H1 (cell line): Measurements from ENCODE around the gene RNF187.

Experiments used
- BRCA1 ChIP-seq: IDR thresholded peaks from 2 replicates; pipeline ENCODE4 v1.6.1; 2012; ENCODE audit warnings: low read depth, low read length, improper control_type of control experiment
- CHD7 ChIP-seq: fragments of 300-600 bp; sonication (generic); IDR thresholded peaks from 2 replicates; pipeline ENCODE4 v1.7.1; 2012; ENCODE audit warnings: low read length, moderate library complexity, mild to moderate bottlenecking, inconsistent platforms; ENCODE audit not compliant: insufficient replicate concordance
- EGR1 ChIP-seq: IDR thresholded peaks from 2 replicates; pipeline ENCODE4 v1.6.1; 2011; ENCODE audit warnings: low read depth, low read length, borderline replicate concordance
- JUN ChIP-seq: IDR thresholded peaks from 2 replicates; pipeline ENCODE4 v1.6.1; 2011; ENCODE audit warnings: low read depth, mild to moderate bottlenecking, improper control_type of control experiment, low read length
- MAX ChIP-seq: IDR thresholded peaks from 2 replicates; pipeline ENCODE4 v1.6.1; 2012; ENCODE audit warnings: inconsistent platforms
- POLR2A ChIP-seq, 2 experiments: IDR thresholded peaks; 1 replicate in 1 of 2; 2 replicates in 1 of 2; pipeline ENCODE4 v1.6.1; 2011; ENCODE audit warnings: low read depth in 2 of 2, low read length in 2 of 2, mild to moderate bottlenecking in 2 of 2; ENCODE audit errors: control extremely low read depth in 1 of 2
- POLR2AphosphoS5 ChIP-seq: IDR thresholded peaks from 2 replicates; pipeline ENCODE4 v1.6.1; 2011; ENCODE audit warnings: low read depth, low read length
- SRF ChIP-seq: IDR thresholded peaks from 2 replicates; pipeline ENCODE4 v1.6.1; 2011; ENCODE audit warnings: mild to moderate bottlenecking, low read depth, low read length, moderate library complexity
- TAF1 ChIP-seq: IDR thresholded peaks from 2 replicates; pipeline ENCODE4 v1.6.1; 2011; ENCODE audit warnings: mild to moderate bottlenecking, low read depth, low read length
- TEAD4 ChIP-seq: IDR thresholded peaks from 2 replicates; pipeline ENCODE4 v1.6.1; 2012; ENCODE audit warnings: low read depth, low read length, inconsistent platforms, mixed read lengths
- YY1 ChIP-seq: IDR thresholded peaks from 2 replicates; pipeline ENCODE4 v1.6.1; 2011; ENCODE audit warnings: low read depth, mild to moderate bottlenecking, low read length
- TF ChIP-seq, protein P1 (sequence below), 3 experiments: IDR thresholded peaks; 1 replicate in 2 of 3; 2 replicates in 1 of 3; pipeline versions ENCODE4 v1.5.1 to v1.6.1; 2011; ENCODE audit warnings: low read length in 3 of 3, mild to moderate bottlenecking in 3 of 3, inconsistent platforms in 2 of 3, low read depth in 1 of 3, moderate library complexity in 1 of 3; ENCODE audit not compliant: insufficient read depth in 1 of 3; ENCODE audit errors: control extremely low read depth in 1 of 3

- TF ChIP-seq MAX (no peak), BRCA1 (no peak), TAF1 (no peak), CHD7 (no peak), POLR2AphosphoS5 (no peak), JUN (no peak), SRF (no peak), TEAD4 (no peak), YY1 (no peak), EGR1 (no peak), POLR2A (IDR thresholded peaks at IDR 0.05; ENCODE audit: control extremely low read depth in 1 of 2, low read depth in 2 of 2, low read length in 2 of 2) (no peak)
- TF ChIP-seq, protein P1, sequence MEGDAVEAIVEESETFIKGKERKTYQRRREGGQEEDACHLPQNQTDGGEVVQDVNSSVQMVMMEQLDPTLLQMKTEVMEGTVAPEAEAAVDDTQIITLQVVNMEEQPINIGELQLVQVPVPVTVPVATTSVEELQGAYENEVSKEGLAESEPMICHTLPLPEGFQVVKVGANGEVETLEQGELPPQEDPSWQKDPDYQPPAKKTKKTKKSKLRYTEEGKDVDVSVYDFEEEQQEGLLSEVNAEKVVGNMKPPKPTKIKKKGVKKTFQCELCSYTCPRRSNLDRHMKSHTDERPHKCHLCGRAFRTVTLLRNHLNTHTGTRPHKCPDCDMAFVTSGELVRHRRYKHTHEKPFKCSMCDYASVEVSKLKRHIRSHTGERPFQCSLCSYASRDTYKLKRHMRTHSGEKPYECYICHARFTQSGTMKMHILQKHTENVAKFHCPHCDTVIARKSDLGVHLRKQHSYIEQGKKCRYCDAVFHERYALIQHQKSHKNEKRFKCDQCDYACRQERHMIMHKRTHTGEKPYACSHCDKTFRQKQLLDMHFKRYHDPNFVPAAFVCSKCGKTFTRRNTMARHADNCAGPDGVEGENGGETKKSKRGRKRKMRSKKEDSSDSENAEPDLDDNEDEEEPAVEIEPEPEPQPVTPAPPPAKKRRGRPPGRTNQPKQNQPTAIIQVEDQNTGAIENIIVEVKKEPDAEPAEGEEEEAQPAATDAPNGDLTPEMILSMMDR (IDR thresholded peaks at IDR 0.05; ENCODE audit: control extremely low read depth in 1 of 3, insufficient read depth in 1 of 3, low read depth in 1 of 3, low read length in 3 of 3), result no peak
Observed at GRCh38 chr1:228496084-228496483, 8.9 kb downstream of the RNF187 start.
